Prostate gland (tissue), 2 donors: Measurements from ENCODE around the gene CDHR5. TPM values are rescaled to one million over a fixed set of nuclear protein-coding genes. Genes with fewer than 3 reads are reported as not detected.
"Not testable (repeated sequence)": the region's sequence is repeated elsewhere in the genome, so short reads cannot be mapped to it uniquely, and the experiment has no call there.

ENCODE experiments used
- DNase-seq: peaks from one replicate; pipeline ENCODE4 v3.0.0-alpha.2; 2019; ENCODE audit warnings: low spot score
- H3K27ac ChIP-seq, 2 donors: fragments of 200-600 bp; sonication (generic); 2 replicates each; pipeline ENCODE4 v1.5.1; 2017 to 2019
- H3K27me3 ChIP-seq: fragments of 200-600 bp; sonication (generic); replicated peaks from 2 replicates; pipeline ENCODE4 v1.5.1; 2019; ENCODE audit not compliant: insufficient read depth
- H3K36me3 ChIP-seq, 2 donors: fragments of 200-600 bp; sonication (generic); 1 replicate in 1 of 2; 2 replicates in 1 of 2; pipeline versions ENCODE4 v1.5.1 to v1.8.1; 2017 to 2019
- H3K4me1 ChIP-seq: fragments of 200-600 bp; sonication (generic); replicated peaks from 2 replicates; pipeline ENCODE4 v1.5.1; 2019
- H3K4me3 ChIP-seq, 2 donors: fragments of 200-600 bp; sonication (generic); 2 replicates each; pipeline ENCODE4 v1.5.1; 2017 to 2019
- H3K9me3 ChIP-seq: fragments of 200-600 bp; sonication (generic); 2 replicates; pipeline ENCODE4 v1.5.1; 2017
- CTCF ChIP-seq, 4 experiments: fragments of 200-600 bp in 2 of 4; fragments of 450-650 bp in 2 of 4; sonication (generic) in 2 of 4; IDR thresholded peaks; 1 replicate in 3 of 4; 2 replicates in 1 of 4; pipeline ENCODE4 v1.5.1; 2016 to 2019; ENCODE audit warnings: antibody characterized with exemption in 4 of 4, mild to moderate bottlenecking in 2 of 4, moderate library complexity in 2 of 4
- POLR2A ChIP-seq: fragments of 450-650 bp; IDR thresholded peaks from one replicate; pipeline ENCODE4 v1.6.1; 2016; ENCODE audit warnings: antibody characterized with exemption, mild to moderate bottlenecking
- POLR2AphosphoS5 ChIP-seq: sonication (generic); formaldehyde crosslinking; IDR thresholded peaks from one replicate; pipeline ENCODE4 v1.6.1; 2017; ENCODE audit warnings: antibody characterized with exemption
- WGBS: methylation state at CpG from one replicate; pipeline ENCODE4 v1.1.5; 2018; 5-methylcytosine and 5-hydroxymethylcytosine counted together
- intact Hi-C: fragments of 100-400 bp; cut with DNase I; formaldehyde crosslinking; loops from one replicate; pipeline ENCODE4 v1.14.2; 2022
- total RNA-seq, 2 donors: library from RNA; depleted of rRNA; stranded (reverse); fragments of >200 nt; gene quantifications; one replicate each; pipeline ENCODE4 v1.1.0, GENCODE V29; 2016

Gene CDHR5
- total RNA-seq, 2 donors from 2014 or later, result 0.34 TPM; not detected in 1

- H3K27me3 ChIP-seq, result no peaks in the 10 kb centered on the region
- H3K4me1 ChIP-seq, result peaks cover 18% of the 10 kb centered on the region
- H3K4me3 ChIP-seq, result peak overlapping the region; percentile 56 to 67
- H3K36me3 ChIP-seq, result no peaks in the 10 kb centered on the region
- no peaks in the 10 kb centered on the region for H3K9me3 ChIP-seq
- intact Hi-C loops, result no loop called here
- H3K27ac ChIP-seq, result peak overlapping the region; percentile 75 to 80
- no peak for TF ChIP-seq CTCF (IDR thresholded peaks at IDR 0.05)
- TF ChIP-seq POLR2AphosphoS5, result no peak
- TF ChIP-seq POLR2A, result peak; percentile 87
- under 1% methylated on average over 39 of the region's 81 CpGs for WGBS
- no peak for DNase-seq
These were observed 49.3 kb downstream of the CDHR5 start for GRCh38 chr11:575313-575995.

DNA sequence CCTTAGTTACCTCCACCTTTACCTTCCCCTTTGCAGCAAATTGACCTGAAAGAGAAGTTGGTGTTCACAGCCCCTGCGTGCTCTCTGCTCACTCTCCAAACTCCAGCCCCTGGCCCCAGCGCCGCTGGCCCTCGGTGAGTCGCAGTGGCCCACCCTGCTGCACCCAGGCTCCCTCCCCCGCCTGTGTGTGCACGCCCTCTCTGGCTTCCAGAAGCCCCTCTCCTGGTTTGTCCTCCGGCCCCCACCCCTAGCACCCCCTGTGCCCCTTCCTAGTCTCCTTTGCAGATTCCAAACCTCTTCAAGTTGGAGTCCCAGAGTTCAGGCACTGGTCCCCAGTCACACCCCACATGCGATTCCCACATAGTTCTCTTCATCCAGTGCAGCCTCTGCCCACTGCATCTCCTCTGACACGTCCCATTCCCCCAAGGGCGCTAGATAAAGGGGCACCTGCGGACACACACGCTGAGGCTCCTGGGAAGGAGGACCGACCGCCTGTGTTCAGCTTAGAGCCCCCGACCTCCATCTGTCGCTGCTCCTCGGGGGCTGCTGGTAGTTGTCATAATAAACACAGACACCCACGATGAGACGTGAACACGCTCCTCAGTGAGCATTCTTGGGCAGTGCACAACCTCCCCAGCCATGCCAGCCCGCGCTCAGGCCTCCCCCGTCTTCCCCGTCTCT lies 50.0 kb downstream of the CDHR5 start:
- no peak for DNase-seq
- H3K9me3 ChIP-seq, result no peaks in the 10 kb centered on the region
- TF ChIP-seq POLR2A (no peak), POLR2AphosphoS5 (no peak)
- 28% methylated on average over 25 of the region's 25 CpGs for WGBS
- H3K36me3 ChIP-seq, result no peaks in the 10 kb centered on the region
- H3K27ac ChIP-seq, result peak overlapping the region; percentile 75 to 80
- no peaks in the 10 kb centered on the region for H3K27me3 ChIP-seq
- H3K4me3 ChIP-seq, result peak overlapping the region; percentile 56 to 67
- intact Hi-C loops, result no loop called here
- peaks cover 18% of the 10 kb centered on the region for H3K4me1 ChIP-seq

DNA sequence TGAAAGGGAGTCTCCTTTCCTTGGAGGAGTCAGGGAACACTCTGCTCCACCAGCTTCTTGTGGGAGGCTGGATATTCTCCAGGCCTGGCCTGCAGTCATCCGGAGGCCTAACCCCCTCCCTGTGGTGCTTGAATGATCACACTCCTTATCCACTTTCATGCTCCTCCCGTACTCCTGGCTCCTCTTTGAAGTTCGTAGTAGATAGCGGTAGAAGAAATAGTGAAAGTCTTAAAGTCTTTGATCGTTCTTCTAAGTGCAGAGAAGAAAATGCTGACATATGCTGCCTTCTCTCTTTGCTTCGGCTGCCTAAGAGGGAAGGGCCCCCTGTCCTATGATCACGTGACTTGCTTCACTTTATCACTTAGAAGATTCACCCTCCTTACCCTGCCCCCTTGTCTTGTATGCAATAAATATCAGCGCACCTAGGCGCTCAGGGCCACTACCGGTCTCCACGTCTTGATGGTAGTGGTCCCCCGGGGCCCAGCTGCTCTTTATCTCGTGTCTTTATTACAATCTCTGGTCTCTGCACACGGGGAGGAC lies 50.7 kb downstream of the CDHR5 start:
- WGBS, result 51% methylated on average over 13 of the region's 14 CpGs

GRCh38 chr11:573146-573759 lies 51.5 kb downstream of the CDHR5 start:
- H3K4me3 ChIP-seq, result no peak overlapping the region
- H3K36me3 ChIP-seq, result no peaks in the 10 kb centered on the region
- no peaks in the 10 kb centered on the region for H3K27me3 ChIP-seq
- H3K4me1 ChIP-seq, result peaks cover 21% of the 10 kb centered on the region
- no peak for DNase-seq
- no peaks in the 10 kb centered on the region for H3K9me3 ChIP-seq
- no peak for TF ChIP-seq CTCF (IDR thresholded peaks at IDR 0.05)
- no peak for TF ChIP-seq POLR2AphosphoS5
- no peak for TF ChIP-seq POLR2A
- intact Hi-C loops, result no loop called here
- H3K27ac ChIP-seq, result no peak overlapping the region
- WGBS, result 90% methylated on average over 16 of the region's 16 CpGs

More for the DNA sequence above, 50.7 kb downstream of the CDHR5 start:
- DNase-seq, H3K36me3 ChIP-seq, H3K9me3 ChIP-seq, H3K27me3 ChIP-seq, intact Hi-C loops, H3K4me3 ChIP-seq, H3K27ac ChIP-seq: not testable (repeated sequence)
- peaks cover 19% of the 10 kb centered on the region for H3K4me1 ChIP-seq

DNA sequence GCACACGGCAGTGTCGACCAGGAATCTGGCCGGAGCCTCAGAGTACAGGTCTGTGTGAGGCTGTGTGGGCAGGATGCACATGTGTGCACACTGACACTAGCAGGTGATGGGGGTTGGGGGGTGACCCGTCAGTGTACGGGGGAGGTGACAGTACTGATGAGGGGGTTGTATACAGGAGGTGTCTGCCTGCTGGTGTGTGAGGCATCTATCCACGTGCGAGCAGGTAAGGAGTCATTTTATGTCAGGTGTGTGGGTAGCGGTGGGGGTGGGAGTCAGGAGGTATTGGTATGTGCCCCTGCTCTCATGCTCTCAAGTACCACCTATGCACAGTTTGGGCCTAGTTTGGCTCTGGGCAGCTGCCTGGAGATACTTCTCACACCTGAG lies 53.0 kb downstream of the CDHR5 start:
- Histone ChIP-seq H3K4me3 (no peak overlapping the region), H3K27me3 (no peaks in the 10 kb centered on the region), H3K4me1 (peaks cover 9% of the 10 kb centered on the region), H3K9me3 (no peaks in the 10 kb centered on the region), H3K36me3 (no peaks in the 10 kb centered on the region), H3K27ac (no peak overlapping the region)
- DNase-seq, result no peak
- WGBS, result 62% methylated on average over 8 of the region's 8 CpGs
- TF ChIP-seq CTCF (IDR thresholded peaks at IDR 0.05) (no peak), POLR2AphosphoS5 (no peak), POLR2A (no peak)
- intact Hi-C loops, result no loop called here
